Left renal cortex interstitium (tissue), 4 donors: Measurements from ENCODE around the gene OLFM1. TPM values are rescaled to one million over a fixed set of nuclear protein-coding genes. Genes with fewer than 3 reads are reported as not detected.

ENCODE experiments used
- DNase-seq, 4 donors: peaks; one replicate each; pipeline ENCODE4 v3.0.0-alpha.2; 2013; ENCODE audit warnings: low read depth in 4 of 4, low spot score in 2 of 4, missing footprints in 1 of 4
- polyA plus RNA-seq, 4 donors: library from polyadenylated mRNA; unstranded; fragments of 120-200 nt; gene quantifications; one replicate each; pipeline ENCODE4 v1.2.1, GENCODE V29; 2013; ENCODE audit not compliant: insufficient read length in 4 of 4

Gene OLFM1
- polyA plus RNA-seq, 4 donors: 3.0 to 5.5 (median 3.9) TPM

DNA sequence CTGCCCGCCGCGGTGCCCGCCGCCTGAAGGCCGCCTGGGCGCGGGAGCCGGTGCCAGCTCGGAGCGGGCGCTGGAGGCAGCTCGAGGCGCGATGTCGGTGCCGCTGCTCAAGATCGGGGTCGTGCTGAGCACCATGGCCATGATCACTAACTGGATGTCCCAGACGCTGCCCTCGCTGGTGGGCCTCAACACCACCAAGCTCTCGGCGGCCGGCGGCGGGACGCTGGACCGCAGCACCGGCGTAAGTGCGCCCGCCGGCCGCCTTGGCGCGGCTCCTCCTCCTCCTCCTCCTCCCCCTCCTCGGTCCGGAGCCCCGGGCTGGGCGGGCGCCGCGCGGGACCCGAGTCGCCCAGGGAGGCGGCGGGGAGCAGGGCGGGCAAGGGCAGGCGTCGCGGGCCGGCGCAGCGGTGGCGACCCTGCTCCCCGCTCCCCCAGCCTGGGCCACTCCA is 455 bp downstream of the OLFM1 start:
- no peak for DNase-seq

GRCh38 chr9:135088348-135088978 is 995 bp downstream of the OLFM1 start:
- DNase-seq: no peak

- DNase-seq: no peak
These were observed 1.7 kb downstream of the OLFM1 start for GRCh38 chr9:135088979-135089847.

- DNase-seq: no peak
These were observed 2.6 kb downstream of the OLFM1 start for GRCh38 chr9:135090081-135090480.

DNA sequence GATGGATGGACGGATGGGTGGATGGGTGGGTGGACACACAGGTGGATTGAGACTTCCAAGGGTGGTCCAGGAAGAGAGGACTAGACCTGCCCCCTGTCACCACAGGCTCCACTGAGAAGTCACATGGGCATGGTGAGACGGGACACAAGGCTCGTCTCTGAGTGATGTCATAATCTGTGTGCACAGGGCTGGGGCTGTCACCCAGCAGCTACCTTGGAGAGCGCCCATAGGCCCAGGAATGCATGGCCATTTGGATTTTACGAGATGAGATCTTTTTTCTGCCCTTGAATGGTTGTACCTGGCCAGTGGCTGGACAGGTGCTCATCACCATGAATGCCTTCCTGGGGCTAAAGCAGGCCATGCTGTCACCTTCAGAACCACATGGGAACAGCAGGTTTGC is 3.1 kb downstream of the OLFM1 start:
- DNase-seq: no peak

DNA sequence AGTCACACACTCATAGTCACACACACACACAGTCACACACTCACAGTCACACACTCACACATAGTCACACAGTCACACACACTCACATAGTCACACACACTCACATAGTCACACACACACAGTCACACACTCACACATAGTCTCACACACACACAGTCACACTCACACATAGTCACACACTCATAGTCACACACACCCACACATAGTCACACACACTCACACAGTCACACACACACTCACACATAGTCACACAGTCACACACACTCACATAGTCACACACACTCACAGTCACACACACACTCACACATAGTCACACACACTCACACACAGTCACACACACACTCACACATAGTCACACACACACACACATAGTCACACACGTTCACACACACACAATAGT is 4.1 kb downstream of the OLFM1 start:
- no peak for DNase-seq

GRCh38 chr9:135093111-135093510 is 5.6 kb downstream of the OLFM1 start:
- no peak for DNase-seq

GRCh38 chr9:135093911-135094584 is 6.6 kb downstream of the OLFM1 start:
- DNase-seq: no peak

DNA sequence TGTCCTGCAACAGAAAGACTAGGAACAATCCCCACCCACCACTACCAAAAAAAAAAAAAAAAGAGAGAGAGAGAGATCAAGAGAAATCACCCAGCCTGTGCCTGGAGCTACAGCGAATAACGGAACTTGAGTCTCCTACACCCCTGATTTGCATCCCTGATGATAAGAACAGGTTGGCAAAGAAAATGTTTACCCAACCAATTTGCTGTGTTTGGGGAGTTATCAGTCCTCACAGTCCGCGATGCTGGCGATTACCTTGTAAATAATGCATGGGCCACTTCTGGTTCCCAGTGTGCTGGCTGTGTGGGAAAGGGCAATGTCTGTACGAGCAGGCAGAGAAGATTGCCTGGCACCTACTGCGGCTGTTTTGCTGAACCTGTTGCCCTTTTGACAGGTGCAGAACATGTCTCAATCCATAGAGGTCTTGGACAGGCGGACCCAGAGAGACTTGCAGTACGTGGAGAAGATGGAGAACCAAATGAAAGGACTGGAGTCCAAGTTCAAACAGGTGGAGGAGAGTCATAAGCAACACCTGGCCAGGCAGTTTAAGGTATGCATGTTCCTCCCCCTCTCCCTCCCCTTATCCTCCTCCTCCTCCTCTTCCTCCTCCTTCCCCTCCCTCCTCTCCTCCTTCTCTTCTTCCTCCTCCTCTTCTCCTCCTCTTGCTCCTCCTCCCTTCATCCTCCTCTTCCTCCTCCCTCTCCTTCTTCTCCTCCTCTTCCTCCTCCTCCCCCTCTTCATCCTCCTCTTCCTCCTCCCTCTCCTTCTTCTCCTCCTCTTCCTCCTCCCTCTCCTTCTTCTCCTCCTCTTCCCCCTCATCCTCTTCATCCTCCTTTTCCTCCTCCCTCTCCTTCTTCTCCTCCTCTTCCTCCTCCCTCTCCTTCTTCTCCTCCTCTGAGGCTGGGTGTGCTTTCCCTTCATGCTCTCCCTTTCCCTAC is 8.3 kb downstream of the OLFM1 start:
- no peak for DNase-seq

- no peak for DNase-seq
These were observed 9.0 kb downstream of the OLFM1 start for GRCh38 chr9:135096408-135096895.

- DNase-seq: peak in 1 of 4 donors; percentile 65
These were observed 11.1 kb downstream of the OLFM1 start for GRCh38 chr9:135098400-135099105.

- DNase-seq: no peak
These were observed 12.1 kb downstream of the OLFM1 start for GRCh38 chr9:135099574-135099973.

DNA sequence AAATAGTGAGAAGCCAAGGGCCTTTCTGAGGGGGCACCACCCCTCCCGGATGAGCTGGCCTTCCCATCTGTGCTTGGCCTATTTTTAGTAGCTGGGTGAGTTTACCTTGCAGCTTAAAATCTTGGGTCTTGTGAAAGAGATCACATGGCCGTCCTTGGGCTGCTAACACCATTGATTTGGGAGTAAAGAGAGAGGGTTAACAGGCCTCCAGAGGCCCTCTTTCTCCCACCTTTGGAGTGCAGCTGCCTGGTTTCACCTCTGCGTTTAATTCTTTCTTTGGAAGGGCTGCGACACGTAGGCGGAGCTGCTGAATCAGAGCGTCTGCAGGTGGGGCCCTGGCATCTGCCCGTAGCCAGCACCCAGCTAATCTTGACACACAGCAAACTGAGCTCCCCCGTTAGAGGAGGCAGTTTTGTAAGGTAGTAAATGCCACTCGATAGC is 12.8 kb downstream of the OLFM1 start:
- no peak for DNase-seq

GRCh38 chr9:135100725-135101410 is 13.4 kb downstream of the OLFM1 start:
- DNase-seq: no peak

GRCh38 chr9:135101486-135101885 is 14.0 kb downstream of the OLFM1 start:
- DNase-seq: no peak

DNA sequence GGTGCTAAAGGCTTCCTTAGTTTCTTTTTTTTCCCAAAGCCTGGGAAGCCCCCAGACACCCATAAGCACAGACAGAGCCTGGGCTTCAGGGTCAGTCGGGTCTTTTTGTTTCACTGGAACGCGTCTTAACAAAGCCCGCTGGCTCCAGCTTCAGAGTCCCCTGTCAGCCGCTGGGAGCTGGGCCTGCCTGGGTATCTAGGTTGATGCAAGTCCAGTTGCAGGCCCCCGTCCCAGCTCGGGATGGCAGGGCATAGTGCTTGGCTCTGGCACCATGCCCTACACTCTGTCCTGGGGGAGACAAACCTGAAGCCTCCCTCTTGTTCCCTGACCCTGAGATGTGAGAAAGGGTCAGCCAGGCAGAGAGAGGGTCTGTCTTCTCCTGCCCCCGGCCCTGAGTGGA is 14.5 kb downstream of the OLFM1 start:
- no peak for DNase-seq

DNA sequence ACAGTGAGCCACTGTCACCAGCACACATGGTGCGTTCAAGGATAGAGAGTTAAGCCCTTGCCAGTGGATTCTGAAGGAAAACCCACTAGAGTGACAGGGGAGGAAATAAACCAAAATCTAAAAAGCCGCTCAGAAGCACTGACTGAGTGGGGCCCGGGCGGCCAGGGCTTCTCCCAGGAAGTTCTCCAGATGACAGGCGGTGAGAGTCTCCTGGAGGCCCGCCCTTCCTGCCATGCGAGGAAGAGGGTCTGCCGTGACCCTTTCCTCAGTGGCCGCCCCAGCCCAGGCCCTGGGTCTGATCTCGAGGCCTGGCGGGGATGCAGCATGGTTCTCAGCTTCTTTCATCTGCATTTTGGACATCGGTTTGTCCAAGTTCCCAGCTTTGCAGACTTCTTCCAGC is 14.9 kb downstream of the OLFM1 start:
- no peak for DNase-seq

DNA sequence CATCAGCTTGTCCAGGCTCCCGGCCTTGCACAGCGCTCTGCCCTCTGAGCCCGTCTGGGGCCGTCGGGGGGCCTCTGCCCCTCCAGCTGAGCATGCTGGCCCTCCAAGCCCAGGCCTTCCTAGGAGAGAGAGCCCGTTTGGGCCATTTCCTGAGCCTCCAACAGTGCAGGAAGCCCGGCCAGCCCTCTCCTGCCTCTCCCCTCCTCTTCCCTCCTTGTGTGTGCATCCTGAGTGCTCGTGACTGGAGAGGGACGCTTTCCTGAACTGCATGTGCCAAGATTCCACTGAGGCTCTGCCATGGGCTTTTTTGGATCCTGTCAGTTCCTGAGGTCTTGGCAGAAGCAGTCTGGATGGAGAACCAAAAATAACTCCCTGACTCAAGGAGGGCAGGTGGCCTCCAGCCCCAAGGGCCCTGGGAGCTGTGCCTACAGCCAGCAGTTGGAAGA is 15.6 kb downstream of the OLFM1 start:
- no peak for DNase-seq
